ENCODE results near the gene ADIPOR2.

DNA sequence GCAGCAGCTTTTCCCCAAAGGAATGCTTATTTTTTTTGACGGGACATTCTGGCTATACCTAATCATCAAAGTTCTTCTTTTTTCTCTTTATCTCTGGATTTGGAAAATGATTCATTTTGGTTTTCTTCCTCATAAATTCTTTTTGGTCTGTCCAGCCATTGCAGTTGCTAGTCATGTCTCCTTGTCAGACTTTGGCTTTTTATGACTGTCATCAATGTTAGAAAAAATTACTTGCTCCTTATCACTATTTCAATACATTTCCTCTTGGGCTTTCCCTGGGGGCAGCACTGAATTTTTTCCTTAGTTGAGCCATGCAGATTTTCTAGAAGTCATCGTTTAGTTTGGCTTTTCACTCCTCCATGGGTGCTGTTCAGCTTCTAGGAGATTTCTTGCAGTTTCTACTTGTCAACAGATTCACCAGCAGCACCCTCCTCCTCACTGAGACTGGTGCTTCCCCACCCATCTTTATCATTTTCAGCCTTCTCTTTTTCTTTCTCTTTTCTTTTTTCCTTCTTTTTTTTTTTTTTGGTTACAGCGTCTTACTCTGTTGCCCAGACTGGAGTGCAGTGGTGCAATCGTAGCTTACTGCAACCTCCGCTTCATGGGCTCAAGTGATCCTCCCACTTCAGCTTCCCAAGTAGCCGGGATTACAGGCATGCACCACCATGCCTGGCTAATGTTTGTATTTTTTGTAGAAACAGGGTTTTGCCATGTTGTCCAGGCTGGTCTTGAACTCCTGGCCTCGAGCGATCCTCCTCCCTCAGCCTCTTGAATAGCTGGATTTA, 5.2 kb downstream of the ADIPOR2 start:
- TF ChIP-seq, protein P1, sequence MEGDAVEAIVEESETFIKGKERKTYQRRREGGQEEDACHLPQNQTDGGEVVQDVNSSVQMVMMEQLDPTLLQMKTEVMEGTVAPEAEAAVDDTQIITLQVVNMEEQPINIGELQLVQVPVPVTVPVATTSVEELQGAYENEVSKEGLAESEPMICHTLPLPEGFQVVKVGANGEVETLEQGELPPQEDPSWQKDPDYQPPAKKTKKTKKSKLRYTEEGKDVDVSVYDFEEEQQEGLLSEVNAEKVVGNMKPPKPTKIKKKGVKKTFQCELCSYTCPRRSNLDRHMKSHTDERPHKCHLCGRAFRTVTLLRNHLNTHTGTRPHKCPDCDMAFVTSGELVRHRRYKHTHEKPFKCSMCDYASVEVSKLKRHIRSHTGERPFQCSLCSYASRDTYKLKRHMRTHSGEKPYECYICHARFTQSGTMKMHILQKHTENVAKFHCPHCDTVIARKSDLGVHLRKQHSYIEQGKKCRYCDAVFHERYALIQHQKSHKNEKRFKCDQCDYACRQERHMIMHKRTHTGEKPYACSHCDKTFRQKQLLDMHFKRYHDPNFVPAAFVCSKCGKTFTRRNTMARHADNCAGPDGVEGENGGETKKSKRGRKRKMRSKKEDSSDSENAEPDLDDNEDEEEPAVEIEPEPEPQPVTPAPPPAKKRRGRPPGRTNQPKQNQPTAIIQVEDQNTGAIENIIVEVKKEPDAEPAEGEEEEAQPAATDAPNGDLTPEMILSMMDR (IDR thresholded peaks at IDR 0.05) = no peak
- TF ChIP-seq MAFK (IDR thresholded peaks at IDR 0.05; ENCODE audit: partially characterized antibody) (no peak), PHF8 (IDR thresholded peaks at IDR 0.05; ENCODE audit: borderline replicate concordance, low read depth) (no peak)
